Measurements from ENCODE around the gene SAPCD1. TPM values are rescaled to one million over a fixed set of nuclear protein-coding genes. Genes with fewer than 3 reads are reported as not detected.

SAPCD1 gene
- total RNA-seq, 1 experiment from 2014 or later = 3.2 TPM

- H2BK120ac ChIP-seq (ENCODE audit: low read depth, low read length, poor library complexity, severe bottlenecking) = no peak overlapping the region
- no peak overlapping the region for H3K27ac ChIP-seq (ENCODE audit: insufficient read length, low read depth, low read length)
- no peaks in the 10 kb centered on the region for H3K9me3 Mint-ChIP-seq
- no peaks in the 10 kb centered on the region for H3K4me1 ChIP-seq (ENCODE audit: insufficient read depth, low read length)
- no peak overlapping the region for H3K23ac ChIP-seq (ENCODE audit: insufficient read length, low read depth, low read length)
- H3K27ac Mint-ChIP-seq = no peak overlapping the region; a peak in 1 of 7 replicates
- H3T11ph ChIP-seq (ENCODE audit: low read length) = no peak overlapping the region
- no peaks in the 10 kb centered on the region for H4K20me1 ChIP-seq (ENCODE audit: control insufficient read depth, insufficient read depth, insufficient read length)
- no peak overlapping the region for H2BK15ac ChIP-seq (ENCODE audit: low read depth, low read length)
- H4K91ac ChIP-seq (ENCODE audit: insufficient read length, low read depth, low read length) = no peak overlapping the region
- no peak overlapping the region for H3K4me2 ChIP-seq (ENCODE audit: insufficient read depth, insufficient read length, low read length)
- no peaks in the 10 kb centered on the region for H3K27me3 ChIP-seq (ENCODE audit: insufficient read depth, low read length)
- H2BK20ac ChIP-seq (ENCODE audit: low read depth, low read length, poor library complexity, severe bottlenecking) = no peak overlapping the region
- H2BK12ac ChIP-seq (ENCODE audit: insufficient read length, low read depth, low read length) = no peak overlapping the region
- no peak for TF ChIP-seq CTCF (conservative IDR thresholded peaks at IDR 0.05)
- H3K4ac ChIP-seq (ENCODE audit: low read depth, low read length) = no peak overlapping the region
- no peaks in the 10 kb centered on the region for H3K23me2 ChIP-seq (ENCODE audit: insufficient read length, low read depth, low read length, poor library complexity, severe bottlenecking)
- WGBS (ENCODE audit: extremely low coverage, insufficient read length, low lambda C conversion rate) = no CpG with 5 or more reads among the region's 2 CpGs
- no peaks in the 10 kb centered on the region; the same call in 1 of the 2 replicates for H3K27me3 Mint-ChIP-seq (ENCODE audit: low read depth)
- no peaks in the 10 kb centered on the region for H3K9me3 ChIP-seq (ENCODE audit: control insufficient read depth, low read depth, low read length)
- H3K14ac ChIP-seq (ENCODE audit: insufficient read depth, low read length) = no peak overlapping the region
- H2AK5ac ChIP-seq (ENCODE audit: insufficient read length, low read length) = no peak overlapping the region
- no peak overlapping the region for H2AFZ ChIP-seq (ENCODE audit: low read length)
- peaks cover 13 to 41% (median 32%) of the 10 kb centered on the region in 3 experiments for H3K36me3 Mint-ChIP-seq (ENCODE audit: insufficient read depth in 1 of 3, low read depth in 3 of 3)
- H3K18ac ChIP-seq (ENCODE audit: insufficient read length, low read depth, low read length) = no peak overlapping the region
- DNase-seq = no peak
- no peaks in the 10 kb centered on the region for H3K79me1 ChIP-seq (ENCODE audit: insufficient read depth, low read depth, low read length, poor library complexity, severe bottlenecking)
- H3K79me2 ChIP-seq (ENCODE audit: insufficient read depth, low read length) = no peaks in the 10 kb centered on the region
- no peak overlapping the region for H4K8ac ChIP-seq (replicated peaks; ENCODE audit: insufficient read length, low read depth, low read length)
- H3K4me1 Mint-ChIP-seq = peaks cover 3 to 8% of the 10 kb centered on the region in 2 experiments
- H2BK5ac ChIP-seq (ENCODE audit: insufficient read length, low read length) = no peak overlapping the region
- no peak overlapping the region for H3K4me3 Mint-ChIP-seq
- H3K9ac ChIP-seq (ENCODE audit: extremely low read depth, insufficient read length, low read length) = no peak overlapping the region
- H4K5ac ChIP-seq (ENCODE audit: insufficient read length, low read depth, low read length) = no peak overlapping the region
- no peak overlapping the region for H3K56ac ChIP-seq (ENCODE audit: insufficient read length, low read depth, low read length)
Observed at GRCh38 chr6:31758281-31758680, 4.2 kb upstream of the SAPCD1 start.
